ENCODE results near the gene GABRB2.

The GABRB2 gene

GRCh38 chr5:161284445-161284844 lies 262.1 kb downstream of the GABRB2 start:
- TF ChIP-seq RARB (CRISPR knock-in tag; IDR thresholded peaks at IDR 0.05) (no peak), SNAI2 (CRISPR knock-in tag; IDR thresholded peaks at IDR 0.05) (no peak), ZFP3 (CRISPR knock-in tag; IDR thresholded peaks at IDR 0.05) (no peak), ESRRG (CRISPR knock-in tag; IDR thresholded peaks at IDR 0.05) (no peak), ZNF70 (CRISPR knock-in tag; IDR thresholded peaks at IDR 0.05) (no peak), CREB5 (CRISPR knock-in tag; IDR thresholded peaks at IDR 0.05; ENCODE audit: low read depth) (no peak), TSHZ2 (CRISPR knock-in tag; IDR thresholded peaks at IDR 0.05) (no peak), PPARA (CRISPR knock-in tag; IDR thresholded peaks at IDR 0.05; ENCODE audit: borderline replicate concordance) (no peak), TCF4 (CRISPR knock-in tag; IDR thresholded peaks at IDR 0.05; ENCODE audit: borderline replicate concordance) (no peak), ZFP30 (CRISPR knock-in tag; IDR thresholded peaks at IDR 0.05) (no peak), ISL1 (CRISPR knock-in tag; IDR thresholded peaks at IDR 0.05) (no peak), OSR1 (CRISPR knock-in tag; IDR thresholded peaks at IDR 0.05) (no peak), POU6F1 (CRISPR knock-in tag; IDR thresholded peaks at IDR 0.05; ENCODE audit: borderline replicate concordance, low read depth) (no peak), ARNTL (CRISPR knock-in tag; IDR thresholded peaks at IDR 0.05; ENCODE audit: borderline replicate concordance, low read depth) (no peak), PATZ1 (CRISPR knock-in tag; IDR thresholded peaks at IDR 0.05; ENCODE audit: borderline replicate concordance) (no peak), CSRNP3 (CRISPR knock-in tag; IDR thresholded peaks at IDR 0.05) (no peak), TOX (CRISPR knock-in tag; IDR thresholded peaks at IDR 0.05; ENCODE audit: borderline replicate concordance) (no peak), BACH2 (CRISPR knock-in tag; IDR thresholded peaks at IDR 0.05; ENCODE audit: borderline replicate concordance) (no peak), GLIS3 (CRISPR knock-in tag; IDR thresholded peaks at IDR 0.05) (no peak), ZC3H10 (CRISPR knock-in tag; IDR thresholded peaks at IDR 0.05) (no peak)
- ATAC-seq, result no peak

GRCh38 chr5:161283296-161283695 lies 263.2 kb downstream of the GABRB2 start:
- no peak for ATAC-seq
- no peak for TF ChIP-seq CSDC2 (CRISPR knock-in tag; IDR thresholded peaks at IDR 0.05)

- ATAC-seq, result no peak
- TF ChIP-seq BACH2 (CRISPR knock-in tag; IDR thresholded peaks at IDR 0.05; ENCODE audit: borderline replicate concordance), result no peak
- no peak for TF ChIP-seq ZNF70 (CRISPR knock-in tag; IDR thresholded peaks at IDR 0.05)
- TF ChIP-seq GLIS3 (CRISPR knock-in tag; IDR thresholded peaks at IDR 0.05), result no peak
- TF ChIP-seq OSR1 (CRISPR knock-in tag; IDR thresholded peaks at IDR 0.05), result no peak
- TF ChIP-seq ISL1 (CRISPR knock-in tag; IDR thresholded peaks at IDR 0.05), result no peak
- TF ChIP-seq ZC3H10 (CRISPR knock-in tag; IDR thresholded peaks at IDR 0.05), result no peak
- no peak for TF ChIP-seq ZNF8 (CRISPR knock-in tag; IDR thresholded peaks at IDR 0.05)
- TF ChIP-seq ESRRG (CRISPR knock-in tag; IDR thresholded peaks at IDR 0.05), result no peak
- TF ChIP-seq ZFP30 (CRISPR knock-in tag; IDR thresholded peaks at IDR 0.05), result no peak
- TF ChIP-seq TSHZ2 (CRISPR knock-in tag; IDR thresholded peaks at IDR 0.05), result no peak
- TF ChIP-seq RARB (CRISPR knock-in tag; IDR thresholded peaks at IDR 0.05), result no peak
- no peak for TF ChIP-seq POU6F1 (CRISPR knock-in tag; IDR thresholded peaks at IDR 0.05; ENCODE audit: borderline replicate concordance, low read depth)
- no peak for TF ChIP-seq ZNF565 (CRISPR knock-in tag; conservative IDR thresholded peaks at IDR 0.05; ENCODE audit: low read depth)
Measured at GRCh38 chr5:161278739-161279660, 267.5 kb downstream of the GABRB2 start.
